Neuron (in vitro differentiated cells): ENCODE results near the gene MCM5.

ENCODE experiments used
- H2AFZ ChIP-seq: one replicate; pipeline ENCODE4 v1.6.1; 2013; ENCODE audit warnings: low read depth, mild to moderate bottlenecking, inconsistent platforms, low read length, moderate library complexity
- H3K27me3 ChIP-seq: one replicate; pipeline ENCODE4 v1.6.1; 2013; ENCODE audit warnings: low read length; ENCODE audit not compliant: insufficient read depth
- H3K36me3 ChIP-seq: one replicate; pipeline ENCODE4 v1.6.1; 2013; ENCODE audit warnings: low read length; ENCODE audit not compliant: insufficient read depth
- H3K4me1 ChIP-seq: one replicate; pipeline ENCODE4 v1.6.1; 2013; ENCODE audit warnings: low read length; ENCODE audit not compliant: insufficient read depth
- H3K4me3 ChIP-seq: 2 replicates; pipeline ENCODE4 v1.5.1; 2013; ENCODE audit warnings: mild to moderate bottlenecking, low read length, moderate library complexity
- H3K9me3 ChIP-seq: one replicate; pipeline ENCODE4 v1.6.1; 2013; ENCODE audit warnings: low read length

MCM5 gene

GRCh38 chr22:35473971-35474370 lies 74.0 kb downstream of the MCM5 start:
- Histone ChIP-seq H3K36me3 (no peaks in the 10 kb centered on the region), H3K4me3 (no peak overlapping the region), H3K4me1 (no peaks in the 10 kb centered on the region), H3K27me3 (peaks cover 5% of the 10 kb centered on the region), H3K9me3 (no peaks in the 10 kb centered on the region), H2AFZ (no peak overlapping the region)
